ENCODE results near the gene SKAP1.

DNA sequence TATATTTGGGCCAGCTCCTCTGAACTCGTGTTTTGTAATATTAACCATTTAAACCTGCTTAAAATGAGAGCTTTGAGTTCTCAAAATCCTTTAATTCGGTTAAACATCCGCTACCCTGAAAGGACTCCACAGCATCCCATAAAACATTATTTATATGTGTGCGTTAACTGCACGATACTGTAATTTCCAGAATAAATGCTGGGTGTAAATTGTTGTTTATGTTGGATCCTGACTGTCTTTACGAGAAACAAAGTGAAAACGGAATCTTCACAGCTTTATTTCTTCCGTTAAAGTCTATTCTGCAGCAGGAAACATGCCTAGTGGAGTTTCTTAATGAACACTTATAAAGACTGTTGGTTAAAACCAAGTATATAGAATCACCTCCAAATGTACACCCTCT is 179.1 kb downstream of the SKAP1 start:
- TF ChIP-seq, protein P1, sequence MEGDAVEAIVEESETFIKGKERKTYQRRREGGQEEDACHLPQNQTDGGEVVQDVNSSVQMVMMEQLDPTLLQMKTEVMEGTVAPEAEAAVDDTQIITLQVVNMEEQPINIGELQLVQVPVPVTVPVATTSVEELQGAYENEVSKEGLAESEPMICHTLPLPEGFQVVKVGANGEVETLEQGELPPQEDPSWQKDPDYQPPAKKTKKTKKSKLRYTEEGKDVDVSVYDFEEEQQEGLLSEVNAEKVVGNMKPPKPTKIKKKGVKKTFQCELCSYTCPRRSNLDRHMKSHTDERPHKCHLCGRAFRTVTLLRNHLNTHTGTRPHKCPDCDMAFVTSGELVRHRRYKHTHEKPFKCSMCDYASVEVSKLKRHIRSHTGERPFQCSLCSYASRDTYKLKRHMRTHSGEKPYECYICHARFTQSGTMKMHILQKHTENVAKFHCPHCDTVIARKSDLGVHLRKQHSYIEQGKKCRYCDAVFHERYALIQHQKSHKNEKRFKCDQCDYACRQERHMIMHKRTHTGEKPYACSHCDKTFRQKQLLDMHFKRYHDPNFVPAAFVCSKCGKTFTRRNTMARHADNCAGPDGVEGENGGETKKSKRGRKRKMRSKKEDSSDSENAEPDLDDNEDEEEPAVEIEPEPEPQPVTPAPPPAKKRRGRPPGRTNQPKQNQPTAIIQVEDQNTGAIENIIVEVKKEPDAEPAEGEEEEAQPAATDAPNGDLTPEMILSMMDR (IDR thresholded peaks at IDR 0.05), result no peak
- no peak for TF ChIP-seq POLR2A (IDR thresholded peaks at IDR 0.05)
